PFSK-1 (cell line): ENCODE measurements around the gene GSTM2.

Source experiments
- FOXP2 ChIP-seq: optimal IDR thresholded peaks from 2 replicates; pipeline ENCODE3; 2011; ENCODE audit warnings: borderline replicate concordance, control low read depth, inconsistent platforms; ENCODE audit not compliant: insufficient read depth; ENCODE audit errors: extremely low read length, extremely low read depth
- POLR2AphosphoS5 ChIP-seq: IDR thresholded peaks from 2 replicates; pipeline ENCODE4 v1.6.1; 2012; ENCODE audit warnings: low read depth, mild to moderate bottlenecking, control low read depth, low read length, moderate library complexity
- REST ChIP-seq, 2 experiments: IDR thresholded peaks; 2 replicates each; pipeline versions ENCODE4 v1.6.1 to v1.8.0; 2011 to 2012; ENCODE audit warnings: low read depth in 2 of 2, low read length in 2 of 2, control low read depth in 1 of 2, inconsistent platforms in 1 of 2, mild to moderate bottlenecking in 1 of 2, moderate library complexity in 1 of 2; ENCODE audit not compliant: insufficient read depth in 1 of 2
- SIN3A ChIP-seq: IDR thresholded peaks from 2 replicates; pipeline ENCODE4 v1.6.1; 2012; ENCODE audit warnings: mild to moderate bottlenecking, low read length, moderate library complexity, borderline replicate concordance; ENCODE audit not compliant: insufficient read depth
- TAF1 ChIP-seq: IDR thresholded peaks from 2 replicates; pipeline ENCODE4 v1.6.1; 2012; ENCODE audit warnings: low read length, control low read depth, borderline replicate concordance; ENCODE audit not compliant: insufficient read depth

GSTM2 gene

GRCh38 chr1:109721042-109721441 is 53.2 kb downstream of the GSTM2 start:
- TF ChIP-seq SIN3A (no peak), FOXP2 (no peak), TAF1 (no peak), POLR2AphosphoS5 (no peak), REST (IDR thresholded peaks at IDR 0.05; ENCODE audit: insufficient read depth in 1 of 2, low read depth in 2 of 2, low read length in 2 of 2) (no peak)

GRCh38 chr1:109721971-109722370 is 54.1 kb downstream of the GSTM2 start:
- TF ChIP-seq SIN3A (no peak), REST (IDR thresholded peaks at IDR 0.05; ENCODE audit: insufficient read depth in 1 of 2, low read depth in 2 of 2, low read length in 2 of 2) (no peak), POLR2AphosphoS5 (no peak), FOXP2 (no peak), TAF1 (no peak)

GRCh38 chr1:109722908-109723691 is 55.2 kb downstream of the GSTM2 start:
- TF ChIP-seq REST (IDR thresholded peaks at IDR 0.05; ENCODE audit: insufficient read depth in 1 of 2, low read depth in 2 of 2, low read length in 2 of 2) (no peak), TAF1 (no peak), SIN3A (no peak), POLR2AphosphoS5 (no peak), FOXP2 (no peak)
